NCI-H2227 (cell line): ENCODE results near the gene MEP1A.
"Not testable (repeated sequence)": the region's sequence is repeated elsewhere in the genome, so short reads cannot be mapped to it uniquely, and the experiment has no call there.

Experiments used
- DNase-seq: peaks from one replicate; lab custom pipeline; 2025; ENCODE audit not compliant: unreplicated experiment; lab: John Stamatoyannopoulos, UW

MEP1A gene

DNA sequence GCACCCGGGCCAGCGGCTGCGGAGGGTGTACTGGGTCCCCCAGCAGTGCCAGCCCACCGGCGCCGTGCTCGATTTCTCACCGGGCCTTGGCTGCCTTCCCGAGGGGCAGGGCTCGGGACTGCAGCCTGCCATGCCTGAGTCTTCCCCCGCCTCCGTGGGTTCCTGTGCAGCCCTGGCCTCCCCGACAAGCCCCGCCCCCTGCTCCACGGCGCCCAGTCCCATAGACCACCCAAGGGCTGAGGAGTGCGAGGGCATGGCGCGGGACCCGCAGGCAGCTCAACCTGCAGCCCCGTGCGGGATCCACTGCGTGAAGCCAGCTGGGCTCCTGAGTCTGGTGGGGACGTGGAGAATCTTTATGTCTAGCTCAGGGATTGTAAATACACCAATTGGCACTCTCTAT is 18.5 kb upstream of the MEP1A start:
- not testable (repeated sequence) for DNase-seq

DNA sequence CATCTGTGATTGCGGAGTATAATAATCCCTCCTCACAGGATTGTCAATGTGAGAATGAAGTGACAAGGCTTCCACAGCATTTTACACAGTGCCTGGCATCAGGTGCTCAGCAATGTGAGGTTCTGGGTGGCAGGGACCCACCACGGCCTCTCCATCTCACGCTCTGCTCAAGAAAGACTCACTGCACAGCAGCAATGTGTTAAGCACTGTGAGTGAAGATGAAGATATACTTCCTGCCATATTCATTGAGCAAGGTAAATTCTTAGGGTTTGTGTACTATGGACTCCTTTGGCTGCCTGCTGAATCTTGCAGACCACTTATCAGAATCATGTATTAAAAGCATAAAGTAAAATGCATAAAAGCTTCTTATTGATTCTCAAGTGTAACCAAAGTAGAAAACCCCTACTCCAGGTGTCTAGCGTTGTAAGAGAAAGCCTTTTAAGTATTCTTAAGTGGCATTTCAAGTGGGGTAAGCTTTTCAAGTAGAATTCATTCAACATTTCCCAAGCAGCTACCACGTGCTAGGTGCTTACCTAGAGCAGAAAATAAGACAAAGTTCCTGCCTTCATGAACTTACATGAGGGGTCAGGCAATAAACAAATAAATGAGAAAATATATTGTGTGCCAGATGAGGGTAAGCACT is 17.0 kb upstream of the MEP1A start:
- DNase-seq: no peak

DNA sequence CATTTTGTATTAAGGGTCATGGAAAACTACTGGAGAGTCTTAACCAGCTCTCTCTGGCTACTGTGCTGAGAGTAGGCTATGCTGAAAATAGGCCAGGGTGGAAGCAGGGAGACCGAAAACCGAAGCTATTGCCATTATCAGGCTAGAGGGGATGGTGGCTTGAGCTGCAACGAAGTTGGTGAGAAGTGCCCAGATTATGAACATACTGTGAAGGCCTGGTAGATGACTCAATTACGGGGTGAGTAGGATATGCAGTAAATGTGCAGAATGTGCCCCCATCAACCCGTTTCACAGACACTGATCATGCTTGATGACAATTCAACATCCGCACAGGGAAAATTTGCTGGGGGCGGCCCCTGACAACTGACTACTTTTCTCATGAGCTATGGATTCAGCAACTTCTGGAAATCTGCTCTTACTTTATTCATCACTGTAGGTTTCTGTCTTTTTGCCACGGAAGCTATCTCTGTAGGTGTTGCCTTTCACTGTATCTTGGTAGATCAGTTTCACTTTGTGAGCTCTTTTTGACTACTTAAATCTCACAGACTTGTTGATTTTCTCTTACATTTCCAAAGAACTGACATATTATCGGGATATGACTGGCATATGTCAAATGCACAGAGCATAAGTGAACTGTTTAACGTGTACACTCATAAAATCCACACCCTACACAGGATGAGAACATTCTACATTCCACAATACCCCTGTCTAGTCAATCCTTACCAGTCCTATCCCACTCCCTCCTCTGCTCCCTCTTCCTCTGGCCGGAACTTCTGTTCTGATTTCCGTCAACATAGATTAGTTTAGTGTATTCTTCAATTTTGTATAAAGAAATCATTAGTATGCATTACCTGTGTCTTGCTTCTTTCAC is 15.5 kb upstream of the MEP1A start:
- no peak for DNase-seq

DNA sequence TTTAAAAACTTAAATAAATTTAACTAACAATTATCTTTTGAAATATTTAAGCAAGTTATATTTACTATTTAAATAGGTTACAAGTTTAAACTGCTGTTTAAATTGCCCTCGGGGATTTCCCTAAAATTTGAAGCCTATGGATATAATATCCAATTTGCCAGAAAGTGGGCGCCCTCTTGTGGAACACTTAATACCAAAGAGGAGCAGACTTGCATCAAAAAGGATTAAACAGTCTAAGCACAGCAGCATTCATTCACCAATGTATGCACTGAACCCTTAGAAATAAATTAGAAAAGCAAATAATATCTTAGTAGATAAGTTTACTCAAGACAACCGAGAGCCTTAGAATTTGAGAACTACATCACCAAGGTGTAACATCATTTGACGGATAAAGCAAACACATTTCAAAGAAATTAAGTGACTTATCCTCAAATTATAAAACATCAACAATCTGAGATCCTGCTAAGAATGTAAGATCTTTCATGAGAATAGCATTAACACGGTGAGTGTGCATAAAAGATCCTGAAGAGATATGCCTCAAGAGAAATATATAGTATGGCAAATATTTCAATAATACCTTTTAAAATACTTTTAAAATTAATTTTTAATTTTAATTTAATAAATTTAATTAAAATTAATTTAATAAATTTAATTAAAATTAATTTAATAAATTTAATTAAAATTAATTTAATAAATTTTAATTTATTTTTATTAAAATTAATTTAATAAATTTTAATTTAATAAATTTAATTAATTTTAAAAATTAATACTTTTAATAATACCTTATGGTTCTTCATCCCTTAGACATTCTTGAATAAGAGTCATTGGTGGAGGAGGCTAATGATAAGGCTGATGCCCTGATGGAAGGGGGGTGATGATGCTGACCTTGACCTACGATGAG is 11.5 kb upstream of the MEP1A start:
- peak; percentile 57 for DNase-seq

DNA sequence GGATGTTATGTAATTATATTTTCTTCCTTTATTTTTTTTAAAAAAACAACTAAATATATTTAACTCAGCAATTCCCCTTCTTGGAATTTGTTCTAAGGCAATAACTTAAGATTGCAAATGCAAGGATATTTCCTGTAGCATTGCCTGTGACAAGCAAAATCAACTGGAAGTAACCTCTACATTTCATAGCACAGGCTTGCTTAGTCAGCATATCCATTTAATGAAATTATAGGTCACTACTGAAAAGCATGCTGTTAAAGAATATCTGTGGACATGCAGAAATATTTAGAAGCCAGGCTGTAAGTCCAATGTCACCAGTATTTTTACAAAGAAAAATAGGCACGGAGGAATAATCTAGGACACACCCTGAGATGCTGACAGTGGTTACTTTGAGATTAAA is 8.7 kb upstream of the MEP1A start:
- no peak for DNase-seq

DNA sequence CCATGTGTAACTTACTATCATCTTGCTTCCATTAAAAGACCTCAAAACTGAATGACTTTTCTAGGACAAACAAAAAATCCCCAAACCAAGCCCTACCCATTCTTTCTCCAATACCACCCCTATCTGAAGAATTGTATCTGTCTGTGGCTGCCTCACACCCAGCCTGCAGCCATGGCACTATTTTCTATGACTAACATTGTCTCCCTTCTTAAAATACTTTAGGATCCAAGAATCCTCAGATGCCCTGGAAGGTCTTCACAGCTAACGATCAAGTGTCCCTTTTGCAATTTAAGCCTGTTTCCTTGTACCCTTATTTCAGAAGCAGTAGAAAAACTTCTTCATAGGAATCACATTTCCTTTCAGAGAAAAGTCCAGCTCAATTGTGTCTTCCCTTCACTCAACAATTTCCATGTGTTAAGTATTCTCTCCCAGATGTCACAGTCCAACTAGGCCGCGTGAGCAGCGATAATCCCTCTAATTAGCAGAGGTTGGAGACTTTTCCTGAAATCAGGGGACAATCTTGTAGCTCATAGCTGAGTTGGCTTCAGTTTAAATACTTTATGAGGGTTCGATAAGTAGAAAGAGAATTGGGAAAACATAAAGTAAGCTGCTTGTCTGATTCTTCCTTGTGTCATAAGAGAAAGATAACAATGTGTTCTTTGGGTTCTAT is 5.2 kb upstream of the MEP1A start:
- no peak for DNase-seq

DNA sequence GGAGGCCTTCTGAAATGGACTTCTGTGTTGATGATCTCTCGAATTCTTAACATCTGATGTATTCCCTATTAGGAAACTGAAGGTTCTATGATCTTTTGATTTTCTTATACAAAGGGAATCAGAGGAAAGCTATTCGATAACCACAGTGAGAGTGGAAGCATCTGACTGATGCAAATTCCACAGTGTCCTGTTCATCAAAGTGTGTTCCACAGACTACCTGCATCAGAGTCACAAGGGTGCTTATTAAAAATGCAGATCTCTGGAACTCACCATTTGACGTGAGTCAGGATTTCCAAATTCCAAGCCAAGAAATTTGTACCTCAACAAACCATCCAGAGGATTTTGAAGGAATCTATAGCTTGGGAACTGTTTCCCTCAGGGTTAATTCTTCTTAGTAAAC is 4.4 kb upstream of the MEP1A start:
- no peak for DNase-seq

DNA sequence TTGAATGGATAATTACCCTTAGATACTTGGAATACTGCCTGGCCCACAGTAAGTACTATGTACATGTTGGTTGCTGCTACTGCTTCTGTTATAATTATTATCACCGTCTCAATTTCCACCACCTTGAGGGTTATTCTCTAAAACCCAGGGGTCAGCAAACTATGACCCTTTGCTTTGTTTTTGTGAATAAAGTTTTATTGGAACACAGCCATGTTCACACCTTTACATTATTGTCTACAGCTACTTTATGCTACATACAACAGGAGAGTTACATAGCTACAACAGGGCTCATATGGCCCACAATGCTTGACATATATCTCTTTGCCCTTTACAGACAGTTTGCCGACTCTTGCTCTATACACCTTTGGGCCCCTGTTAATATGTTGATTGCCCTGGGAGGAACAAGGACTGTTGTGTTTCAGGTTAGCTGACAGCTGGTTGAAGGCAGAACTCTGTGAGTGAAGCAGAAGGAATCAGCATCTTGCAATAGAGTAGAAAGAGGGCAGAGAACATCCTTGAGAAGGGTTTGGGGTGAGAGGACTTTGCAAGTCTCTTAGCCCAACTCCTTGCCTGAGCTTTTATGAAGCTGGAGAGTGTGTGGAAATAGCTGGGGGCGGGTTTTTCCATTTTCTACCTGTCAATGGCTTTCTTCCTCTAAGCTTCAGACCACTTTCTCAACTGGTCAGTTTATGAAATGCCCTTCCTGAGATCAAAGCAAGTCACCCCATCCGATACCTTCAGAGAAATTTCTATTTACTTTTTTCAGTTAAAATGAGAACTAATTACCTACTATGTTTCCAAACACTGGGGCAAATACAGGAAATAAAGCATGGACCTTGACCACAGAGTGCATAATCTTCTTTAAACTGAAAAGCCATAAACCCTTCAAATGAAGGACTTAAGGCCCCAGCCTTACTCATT is 3.5 kb upstream of the MEP1A start:
- no peak for DNase-seq

DNA sequence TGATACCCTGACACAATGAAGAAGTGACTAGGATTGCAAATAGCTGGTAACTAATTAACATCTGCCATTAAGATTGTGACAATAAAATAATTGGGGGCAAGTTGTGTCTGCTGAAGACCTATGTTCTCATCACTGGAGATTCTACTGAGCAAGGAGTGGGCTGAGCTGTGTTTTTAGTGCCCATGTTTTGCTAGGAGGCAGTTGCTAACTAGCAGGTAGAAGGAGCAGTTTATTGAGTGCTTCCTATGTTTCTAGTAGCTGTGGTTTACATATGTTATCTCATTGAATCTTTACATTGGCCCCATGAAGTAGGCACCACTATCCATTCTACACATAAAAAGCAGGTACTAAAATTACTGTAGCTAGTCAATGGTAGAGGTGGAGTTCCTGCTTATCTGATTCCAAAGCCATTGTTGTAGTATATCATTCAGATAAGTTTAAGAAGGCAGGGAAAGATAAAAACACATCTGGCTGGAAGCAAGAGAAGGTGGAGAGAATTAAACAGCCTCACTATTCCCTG is 2.8 kb upstream of the MEP1A start:
- no peak for DNase-seq

DNA sequence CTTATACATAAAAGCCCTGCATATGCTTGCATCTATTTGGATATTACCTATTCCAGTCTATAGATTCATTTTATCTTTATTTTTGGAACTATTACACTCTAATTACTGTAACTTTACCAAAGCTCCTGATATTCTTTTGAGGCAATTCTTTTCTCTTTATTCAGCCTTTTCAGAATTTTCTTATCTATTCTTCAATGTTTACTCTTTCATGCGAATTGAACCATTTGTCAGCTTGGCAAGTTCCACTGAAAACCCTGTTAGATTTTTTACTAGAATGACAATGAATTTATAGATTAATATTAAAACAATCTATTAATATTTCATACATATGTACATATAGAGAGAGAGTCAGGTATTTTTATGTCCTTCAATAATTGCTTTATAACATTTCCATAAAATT is 554 bp upstream of the MEP1A start:
- DNase-seq: no peak

DNA sequence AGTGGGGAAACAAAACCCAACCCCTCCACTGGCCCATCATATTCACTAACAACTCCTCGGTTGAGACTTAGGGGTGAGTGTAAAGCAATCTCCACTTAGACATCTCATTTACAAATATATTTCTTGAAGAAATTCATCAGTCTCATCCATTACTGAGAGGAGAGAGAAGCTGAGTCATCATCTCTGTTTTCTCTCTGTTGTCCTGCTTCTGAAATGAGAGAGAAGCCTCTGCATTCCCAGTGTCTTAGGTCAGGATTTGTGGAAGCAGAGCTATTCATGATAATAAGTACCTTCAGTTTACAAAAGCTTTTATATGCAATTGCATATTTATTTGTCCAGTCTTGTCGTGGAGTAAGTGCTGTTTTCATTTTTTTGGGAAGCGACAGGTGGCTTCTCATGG is 879 bp downstream of the MEP1A start:
- peak; percentile 11 for DNase-seq

DNA sequence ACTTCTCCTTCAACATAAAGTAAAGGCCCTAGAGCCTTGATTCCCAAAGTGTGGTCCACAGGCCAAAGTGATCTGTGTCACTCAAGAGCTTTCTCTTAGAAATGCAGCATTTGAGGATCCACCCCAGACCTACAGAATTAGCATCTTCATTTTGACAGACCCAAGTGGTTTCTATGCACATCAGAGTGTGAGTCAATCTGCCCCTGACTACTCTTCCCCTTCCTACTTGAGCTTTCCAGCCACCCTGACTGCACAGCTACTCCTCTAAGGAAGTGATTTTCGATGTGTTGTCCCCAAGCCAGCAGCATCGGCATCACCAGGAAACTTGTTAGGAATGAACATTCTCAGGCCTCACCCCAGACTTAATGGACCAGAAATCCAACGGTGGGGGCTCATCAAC is 2.6 kb downstream of the MEP1A start:
- DNase-seq: no peak

DNA sequence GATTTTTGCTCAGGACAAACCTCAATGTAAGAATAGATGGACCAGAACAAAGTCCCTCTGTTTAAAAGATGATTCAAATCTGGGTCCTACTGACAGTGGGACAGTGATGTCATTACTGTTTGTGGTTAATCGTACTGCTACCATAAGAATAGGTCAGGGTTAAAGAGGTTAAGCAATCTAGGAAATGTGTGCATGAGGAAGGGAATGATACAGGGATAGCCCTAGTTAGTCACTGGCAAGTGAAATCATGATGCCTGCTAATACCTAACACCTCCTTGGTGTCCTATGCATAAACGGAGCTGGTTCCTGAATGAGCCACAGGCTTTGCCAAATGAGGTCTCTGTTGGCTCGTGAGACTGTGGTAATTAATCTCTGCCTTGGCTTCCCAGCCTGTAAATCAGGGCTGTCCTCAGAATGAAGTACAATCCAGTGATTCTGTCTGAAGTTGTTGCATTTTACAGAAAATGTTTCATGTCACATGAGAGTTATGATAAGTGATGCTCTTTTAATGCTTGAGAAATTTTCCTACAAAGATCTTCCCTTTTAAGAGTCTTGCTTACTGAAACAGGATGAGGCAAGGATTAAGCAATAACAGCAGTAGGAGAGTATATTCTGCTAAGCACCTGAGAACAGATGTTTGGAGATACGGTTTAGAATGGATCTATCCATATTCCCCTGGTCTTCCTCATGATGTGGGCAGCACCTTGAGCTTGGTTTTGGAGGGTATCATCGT is 3.8 kb downstream of the MEP1A start:
- no peak for DNase-seq

DNA sequence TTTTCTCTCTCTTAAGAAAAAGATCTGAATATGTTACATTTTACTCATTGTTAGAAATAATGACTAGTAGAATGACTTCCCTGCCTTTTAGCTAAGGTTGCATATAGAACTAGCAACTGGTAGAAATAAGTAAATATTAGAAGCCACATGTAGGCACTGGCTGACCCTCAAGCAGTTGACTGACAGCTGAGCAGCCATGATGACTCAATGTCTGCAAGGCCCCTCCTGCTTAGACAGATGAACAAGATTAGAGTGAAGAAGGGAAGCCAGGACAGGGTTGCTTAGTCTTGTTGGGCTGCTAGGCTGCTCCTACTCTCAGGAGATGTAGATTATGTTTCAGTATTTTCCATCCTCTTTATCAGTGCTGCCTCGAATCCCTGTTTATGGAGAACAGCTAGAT is 6.5 kb downstream of the MEP1A start:
- DNase-seq: no peak

DNA sequence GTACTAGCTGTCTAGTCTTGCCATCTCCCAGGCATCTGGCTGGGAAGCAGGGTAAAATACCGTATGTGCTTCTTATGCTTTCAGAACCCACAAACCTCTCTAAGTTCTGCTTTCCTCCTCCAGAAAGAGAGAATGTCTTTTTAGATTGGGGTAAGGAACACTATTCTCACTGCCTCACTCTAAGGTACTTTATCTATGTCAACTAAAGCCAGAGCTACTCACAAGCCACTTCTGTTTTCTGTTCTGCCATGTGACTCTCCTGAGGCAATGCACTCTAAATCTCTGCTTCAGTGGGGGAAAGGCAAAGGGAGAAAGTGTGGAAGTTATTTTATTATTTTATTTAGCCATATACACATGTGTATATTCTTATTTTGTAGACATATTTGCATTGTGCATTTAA is 15.6 kb downstream of the MEP1A start:
- no peak for DNase-seq

DNA sequence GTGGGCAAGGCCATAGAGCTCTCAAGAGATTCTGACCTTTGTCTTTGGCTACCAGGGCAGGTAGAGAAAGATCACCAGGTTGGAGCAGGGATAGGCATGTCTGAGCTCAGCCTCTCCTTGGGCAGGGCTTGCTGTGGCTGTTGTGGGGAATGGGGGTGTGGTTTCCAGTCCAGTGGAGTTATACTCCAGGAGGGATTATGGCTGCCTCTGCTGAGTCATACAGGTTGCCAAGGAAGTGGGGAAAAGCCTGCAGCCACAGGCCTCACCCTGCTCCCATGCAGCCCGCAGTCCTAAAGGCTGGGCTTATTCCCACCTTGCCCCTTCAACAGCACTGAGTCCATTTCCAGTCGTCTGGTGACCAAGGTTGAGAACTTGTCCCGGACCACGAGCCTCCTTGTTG is 21.9 kb downstream of the MEP1A start:
- DNase-seq: no peak

DNA sequence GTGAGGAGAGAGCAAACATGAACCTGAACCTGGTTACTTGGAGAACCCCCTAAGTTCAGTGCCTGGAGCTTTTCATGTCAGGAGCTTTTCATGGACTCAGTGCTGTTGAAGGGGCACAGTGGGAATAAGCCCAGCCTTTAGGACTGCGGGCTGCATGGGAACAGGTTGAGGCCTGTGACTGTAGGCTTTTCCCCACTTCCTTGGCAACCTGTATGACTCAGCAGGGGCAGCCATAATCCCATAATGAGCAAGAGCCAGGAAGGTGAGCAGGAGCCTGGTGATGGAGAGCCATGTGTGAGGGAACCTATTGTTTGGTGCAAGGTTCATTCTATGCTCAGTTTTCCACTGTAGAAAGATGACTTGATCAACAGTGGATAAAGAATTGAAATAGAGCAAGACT is 23.4 kb downstream of the MEP1A start:
- no peak for DNase-seq

DNA sequence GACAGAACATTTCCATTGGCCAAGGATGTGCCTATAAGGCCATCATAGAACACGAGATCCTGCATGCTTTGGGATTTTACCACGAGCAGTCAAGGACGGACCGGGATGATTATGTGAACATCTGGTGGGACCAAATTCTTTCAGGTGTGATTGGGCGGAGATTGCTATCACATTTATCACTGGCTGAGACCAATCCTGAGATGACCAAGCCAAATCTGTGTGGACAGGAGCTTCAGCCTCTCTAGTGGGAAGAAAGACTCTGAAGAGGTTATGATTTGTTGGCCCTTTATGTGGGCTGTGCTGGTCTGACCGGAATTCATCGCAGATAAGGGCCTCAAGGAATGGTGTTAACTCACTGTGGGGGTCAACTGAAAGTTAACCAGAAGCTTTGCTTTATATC is 26.4 kb downstream of the MEP1A start:
- DNase-seq: no peak

DNA sequence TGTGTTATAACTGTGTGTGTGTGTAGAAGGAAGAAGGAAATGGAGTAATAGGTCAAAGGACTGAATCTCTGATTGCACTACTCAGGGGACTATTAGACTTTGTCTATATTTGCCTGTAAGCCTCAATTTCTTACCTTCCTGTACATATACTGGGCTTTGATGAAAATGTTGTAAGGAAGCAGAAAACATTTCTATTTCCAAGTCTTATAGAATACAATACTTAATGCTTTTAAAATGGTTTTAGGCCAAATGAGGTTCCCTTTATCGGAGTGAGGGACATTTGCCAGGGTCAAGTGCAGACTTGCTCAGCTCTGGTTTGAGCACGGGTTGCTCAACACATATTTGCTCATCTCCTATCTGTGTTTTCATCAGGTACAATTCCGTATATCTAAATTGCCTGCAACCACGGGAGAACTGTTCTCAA is 28.3 kb downstream of the MEP1A start:
- no peak for DNase-seq
